ENCODE data around the gene RALGAPB. TPM values are rescaled to one million over a fixed set of nuclear protein-coding genes. Genes with fewer than 3 reads are reported as not detected.

RALGAPB gene
- polyA plus RNA-seq, 2 of the 4 experiments (the other 2 are of a cell fraction) = 15.1 to 35.9 TPM

DNA sequence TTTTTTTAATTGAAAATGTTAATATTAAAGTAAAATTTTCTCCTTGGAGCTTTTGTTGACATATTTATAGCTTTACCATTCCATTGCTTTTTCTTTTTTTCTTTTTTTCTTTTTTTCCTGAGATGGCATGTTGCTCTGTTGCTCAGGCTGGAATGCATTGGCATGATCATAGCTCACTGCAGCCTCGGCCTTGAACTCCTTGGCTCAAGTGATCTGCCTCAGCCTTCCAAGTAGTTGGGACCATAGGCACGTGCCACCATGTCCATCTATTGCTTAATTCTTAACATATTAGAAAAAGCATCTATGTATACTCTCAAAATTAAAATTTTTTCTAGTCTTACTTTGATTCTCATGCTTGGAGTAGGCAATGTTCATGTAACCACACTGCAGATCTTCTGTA lies 43.0 kb downstream of the RALGAPB start:
- WGBS (ENCODE audit: missing lambda C conversion rate) = 81% methylated on average over 2 of the region's 2 CpGs
- H3K4me1 ChIP-seq = no peaks in the 10 kb centered on the region
- H3K4me2 ChIP-seq = no peak overlapping the region
- POLR2A ChIA-PET = no interaction called here
- ATAC-seq = no peak
- CTCF ChIA-PET = interaction anchor here (2.5 kb wide), 1 partner anchor 10 kb away, joined by 7 read pairs; no protein-coding TSS in a partner anchor
- H3K9me3 ChIP-seq = no peaks in the 10 kb centered on the region
- FAIRE-seq = no peak
- H3K4me3 ChIP-seq = no peak overlapping the region
- DNase-seq (ENCODE audit: low read depth in 1 of 2, low spot score in 1 of 2) = no peak
- no peak for TF ChIP-seq HEYL (CRISPR knock-in tag; IDR thresholded peaks at IDR 0.05)
- no peak for TF ChIP-seq FOSB (CRISPR knock-in tag; IDR thresholded peaks at IDR 0.05)
- TF ChIP-seq, protein P1, sequence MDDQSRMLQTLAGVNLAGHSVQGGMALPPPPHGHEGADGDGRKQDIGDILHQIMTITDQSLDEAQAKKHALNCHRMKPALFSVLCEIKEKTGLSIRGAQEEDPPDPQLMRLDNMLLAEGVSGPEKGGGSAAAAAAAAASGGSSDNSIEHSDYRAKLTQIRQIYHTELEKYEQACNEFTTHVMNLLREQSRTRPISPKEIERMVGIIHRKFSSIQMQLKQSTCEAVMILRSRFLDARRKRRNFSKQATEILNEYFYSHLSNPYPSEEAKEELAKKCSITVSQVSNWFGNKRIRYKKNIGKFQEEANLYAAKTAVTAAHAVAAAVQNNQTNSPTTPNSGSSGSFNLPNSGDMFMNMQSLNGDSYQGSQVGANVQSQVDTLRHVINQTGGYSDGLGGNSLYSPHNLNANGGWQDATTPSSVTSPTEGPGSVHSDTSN (IDR thresholded peaks at IDR 0.05) = no peak
- TF ChIP-seq SMC3 (IDR thresholded peaks at IDR 0.05) = no peak
- no peak for TF ChIP-seq FOSL2 (IDR thresholded peaks at IDR 0.05)
- TF ChIP-seq FOSL2 (CRISPR knock-in tag; IDR thresholded peaks at IDR 0.05) = no peak
- no peak for TF ChIP-seq POLR2A (IDR thresholded peaks at IDR 0.05; ENCODE audit: low read length)
- no peak for TF ChIP-seq TP53 (CRISPR knock-in tag; IDR thresholded peaks at IDR 0.05)
- no peak for TF ChIP-seq MYC (IDR thresholded peaks at IDR 0.05; ENCODE audit: borderline replicate concordance, low read length)
- no peak for TF ChIP-seq CBX8 (IDR thresholded peaks at IDR 0.05)
- TF ChIP-seq, protein P2, sequence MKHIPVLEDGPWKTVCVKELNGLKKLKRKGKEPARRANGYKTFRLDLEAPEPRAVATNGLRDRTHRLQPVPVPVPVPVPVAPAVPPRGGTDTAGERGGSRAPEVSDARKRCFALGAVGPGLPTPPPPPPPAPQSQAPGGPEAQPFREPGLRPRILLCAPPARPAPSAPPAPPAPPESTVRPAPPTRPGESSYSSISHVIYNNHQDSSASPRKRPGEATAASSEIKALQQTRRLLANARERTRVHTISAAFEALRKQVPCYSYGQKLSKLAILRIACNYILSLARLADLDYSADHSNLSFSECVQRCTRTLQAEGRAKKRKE (CRISPR knock-in tag; IDR thresholded peaks at IDR 0.05; ENCODE audit: low read depth) = no peak
- no peak for TF ChIP-seq ESRRA (IDR thresholded peaks at IDR 0.05; ENCODE audit: borderline replicate concordance, low read length)
- TF ChIP-seq RAD21 (conservative IDR thresholded peaks at IDR 0.05 in 1 of 2, IDR thresholded peaks at IDR 0.05 in 1 of 2) = no peak
- no peak for TF ChIP-seq HDAC2 (IDR thresholded peaks at IDR 0.05)
- no peak for TF ChIP-seq HOXA7 (CRISPR knock-in tag; IDR thresholded peaks at IDR 0.05)
- TF ChIP-seq, protein P3, sequence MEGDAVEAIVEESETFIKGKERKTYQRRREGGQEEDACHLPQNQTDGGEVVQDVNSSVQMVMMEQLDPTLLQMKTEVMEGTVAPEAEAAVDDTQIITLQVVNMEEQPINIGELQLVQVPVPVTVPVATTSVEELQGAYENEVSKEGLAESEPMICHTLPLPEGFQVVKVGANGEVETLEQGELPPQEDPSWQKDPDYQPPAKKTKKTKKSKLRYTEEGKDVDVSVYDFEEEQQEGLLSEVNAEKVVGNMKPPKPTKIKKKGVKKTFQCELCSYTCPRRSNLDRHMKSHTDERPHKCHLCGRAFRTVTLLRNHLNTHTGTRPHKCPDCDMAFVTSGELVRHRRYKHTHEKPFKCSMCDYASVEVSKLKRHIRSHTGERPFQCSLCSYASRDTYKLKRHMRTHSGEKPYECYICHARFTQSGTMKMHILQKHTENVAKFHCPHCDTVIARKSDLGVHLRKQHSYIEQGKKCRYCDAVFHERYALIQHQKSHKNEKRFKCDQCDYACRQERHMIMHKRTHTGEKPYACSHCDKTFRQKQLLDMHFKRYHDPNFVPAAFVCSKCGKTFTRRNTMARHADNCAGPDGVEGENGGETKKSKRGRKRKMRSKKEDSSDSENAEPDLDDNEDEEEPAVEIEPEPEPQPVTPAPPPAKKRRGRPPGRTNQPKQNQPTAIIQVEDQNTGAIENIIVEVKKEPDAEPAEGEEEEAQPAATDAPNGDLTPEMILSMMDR (IDR thresholded peaks at IDR 0.05) = no peak
- H3K27ac ChIP-seq = no peak overlapping the region

DNA sequence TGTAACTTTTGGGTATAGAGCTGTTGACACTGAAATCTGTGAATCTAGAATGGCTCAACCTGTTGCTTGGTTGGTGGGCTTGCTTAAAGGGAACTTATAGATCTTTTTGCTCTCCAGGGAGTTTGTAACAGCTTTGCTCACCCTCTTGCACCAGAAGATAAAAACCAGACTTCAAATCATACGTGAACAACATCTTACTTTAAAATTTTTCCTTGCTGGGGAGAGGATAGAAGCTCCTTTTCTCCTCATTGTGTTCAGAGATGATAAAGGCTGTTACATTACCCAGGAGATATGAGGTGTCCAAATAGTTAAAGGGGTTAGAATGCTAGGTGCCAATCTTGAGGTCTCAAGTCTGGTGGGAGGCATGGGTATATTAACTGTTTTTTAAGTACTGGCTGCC lies 46.8 kb downstream of the RALGAPB start:
- DNase-seq (ENCODE audit: low read depth in 1 of 2, low spot score in 1 of 2) (no peak), ATAC-seq (no peak)
- TF ChIP-seq, protein P4, sequence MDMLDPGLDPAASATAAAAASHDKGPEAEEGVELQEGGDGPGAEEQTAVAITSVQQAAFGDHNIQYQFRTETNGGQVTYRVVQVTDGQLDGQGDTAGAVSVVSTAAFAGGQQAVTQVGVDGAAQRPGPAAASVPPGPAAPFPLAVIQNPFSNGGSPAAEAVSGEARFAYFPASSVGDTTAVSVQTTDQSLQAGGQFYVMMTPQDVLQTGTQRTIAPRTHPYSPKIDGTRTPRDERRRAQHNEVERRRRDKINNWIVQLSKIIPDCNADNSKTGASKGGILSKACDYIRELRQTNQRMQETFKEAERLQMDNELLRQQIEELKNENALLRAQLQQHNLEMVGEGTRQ (IDR thresholded peaks at IDR 0.05) = no peak
- TF ChIP-seq GATA3 (IDR thresholded peaks at IDR 0.05; ENCODE audit: borderline replicate concordance) (no peak), EP300 (IDR thresholded peaks at IDR 0.05) (no peak), MAFK (IDR thresholded peaks at IDR 0.05; ENCODE audit: partially characterized antibody) (no peak), CEBPB (IDR thresholded peaks at IDR 0.05) (no peak), EHMT2 (IDR thresholded peaks at IDR 0.05; ENCODE audit: low read depth) (no peak), PHF8 (IDR thresholded peaks at IDR 0.05; ENCODE audit: borderline replicate concordance, low read depth) (no peak), SMC3 (IDR thresholded peaks at IDR 0.05) (no peak), FOXS1 (CRISPR knock-in tag; IDR thresholded peaks at IDR 0.05) (no peak), KDM5A (IDR thresholded peaks at IDR 0.05) (no peak), BHLHE40 (IDR thresholded peaks at IDR 0.05; ENCODE audit: low read depth, low read length) (no peak), POLR2A (IDR thresholded peaks at IDR 0.05; ENCODE audit: low read length) (no peak), RAD21 (conservative IDR thresholded peaks at IDR 0.05 in 1 of 2, IDR thresholded peaks at IDR 0.05 in 1 of 2) (no peak), ESRRA (IDR thresholded peaks at IDR 0.05; ENCODE audit: borderline replicate concordance, low read length) (no peak)
- TF ChIP-seq, protein P5, sequence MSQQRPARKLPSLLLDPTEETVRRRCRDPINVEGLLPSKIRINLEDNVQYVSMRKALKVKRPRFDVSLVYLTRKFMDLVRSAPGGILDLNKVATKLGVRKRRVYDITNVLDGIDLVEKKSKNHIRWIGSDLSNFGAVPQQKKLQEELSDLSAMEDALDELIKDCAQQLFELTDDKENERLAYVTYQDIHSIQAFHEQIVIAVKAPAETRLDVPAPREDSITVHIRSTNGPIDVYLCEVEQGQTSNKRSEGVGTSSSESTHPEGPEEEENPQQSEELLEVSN (IDR thresholded peaks at IDR 0.05; ENCODE audit: borderline replicate concordance, low read depth) = no peak
- TF ChIP-seq, protein P6, sequence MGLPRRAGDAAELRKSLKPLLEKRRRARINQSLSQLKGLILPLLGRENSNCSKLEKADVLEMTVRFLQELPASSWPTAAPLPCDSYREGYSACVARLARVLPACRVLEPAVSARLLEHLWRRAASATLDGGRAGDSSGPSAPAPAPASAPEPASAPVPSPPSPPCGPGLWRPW (IDR thresholded peaks at IDR 0.05) = no peak

More for the DNA sequence above, 46.8 kb downstream of the RALGAPB start:
- CTCF ChIA-PET = no interaction called here
- Histone ChIP-seq H3K27ac (no peak overlapping the region), H3K4me3 (no peak overlapping the region), H3K4me2 (no peak overlapping the region), H3K4me1 (peaks cover 12% of the 10 kb centered on the region), H3K9me3 (no peaks in the 10 kb centered on the region)
- 100% methylated on average over 1 of the region's 1 CpG for WGBS (ENCODE audit: missing lambda C conversion rate)
- no peak for FAIRE-seq
- POLR2A ChIA-PET = no interaction called here

Data from A549 (cell line).